Umbilical cord (tissue), 2 donors: Measurements from ENCODE around the gene SMARCB1. TPM values are rescaled to one million over a fixed set of nuclear protein-coding genes. Genes with fewer than 3 reads are reported as not detected.

Experiments used
- DNase-seq: peaks from one replicate; pipeline ENCODE4 v3.0.0-alpha.2; 2015; ENCODE audit warnings: low spot score
- total RNA-seq: library from RNA; depleted of rRNA; stranded (reverse); fragments of >200 nt; gene quantifications from one replicate; pipeline ENCODE4 v1.2.3, GENCODE V29; 2014; ENCODE audit warnings: low replicate concordance; ENCODE audit not compliant: insufficient read depth

SMARCB1 gene
- total RNA-seq, 1 donor from 2014 or later, result 8.9 TPM

GRCh38 chr22:23878219-23878618 is 91.5 kb downstream of the SMARCB1 start:
- DNase-seq, result no peak

DNA sequence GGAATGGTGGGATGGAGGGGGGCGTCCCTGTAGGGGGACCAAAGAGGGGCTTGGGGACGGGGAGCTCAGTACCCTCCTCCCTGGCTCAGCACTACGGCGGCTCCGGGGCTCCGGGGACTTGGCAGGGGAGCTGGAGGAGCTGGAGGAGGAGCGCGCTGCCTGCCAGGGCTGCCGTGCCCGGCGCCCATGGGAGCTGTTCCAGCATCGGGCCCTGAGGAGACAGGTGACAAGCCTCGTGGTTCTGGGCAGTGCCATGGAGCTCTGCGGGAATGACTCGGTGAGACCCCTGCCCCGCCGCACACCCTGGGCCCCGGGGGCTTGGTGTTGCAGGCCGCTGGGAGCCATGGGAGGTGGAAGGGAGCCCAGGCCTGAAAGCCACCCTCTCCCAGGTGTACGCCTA is 95.6 kb downstream of the SMARCB1 start:
- no peak for DNase-seq

DNA sequence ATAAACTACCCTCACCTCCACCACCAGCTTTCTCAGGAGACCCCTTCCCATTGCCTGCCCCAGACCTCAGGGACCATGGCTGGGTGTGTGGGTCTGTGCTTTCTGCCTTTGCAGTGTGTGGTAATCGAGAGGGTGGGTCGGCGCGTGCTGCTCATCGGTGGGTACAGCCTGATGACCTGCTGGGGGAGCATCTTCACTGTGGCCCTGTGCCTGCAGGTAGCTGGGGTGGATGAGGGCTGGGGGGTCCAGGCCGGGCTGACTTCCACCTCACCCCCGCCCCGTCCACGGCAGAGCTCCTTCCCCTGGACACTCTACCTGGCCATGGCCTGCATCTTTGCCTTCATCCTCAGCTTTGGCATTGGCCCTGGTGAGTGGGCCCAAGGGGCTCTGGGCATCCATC is 96.9 kb downstream of the SMARCB1 start:
- no peak for DNase-seq

DNA sequence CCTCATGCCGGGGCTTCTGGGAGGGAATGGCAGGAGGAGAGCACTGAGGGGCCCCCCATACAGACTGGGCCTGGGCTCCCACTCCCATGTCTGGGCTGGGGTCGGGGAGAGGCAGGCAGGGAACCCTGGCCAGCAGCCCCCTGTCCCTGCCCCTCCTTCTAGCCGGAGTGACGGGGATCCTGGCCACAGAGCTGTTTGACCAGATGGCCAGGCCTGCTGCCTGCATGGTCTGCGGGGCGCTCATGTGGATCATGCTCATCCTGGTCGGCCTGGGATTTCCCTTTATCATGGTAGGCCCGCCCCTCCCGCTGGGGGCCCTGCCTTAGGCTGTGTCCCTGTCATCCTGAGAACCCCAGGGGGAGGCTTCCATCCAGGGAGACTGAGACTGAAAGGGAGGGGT is 97.4 kb downstream of the SMARCB1 start:
- DNase-seq, result no peak

Other genes starting within 250 kb of the SMARCB1 start
- gene IGLL1, start 206.7 kb upstream of the SMARCB1 start, total RNA-seq, result not detected
- gene DRICH1, start 154.6 kb upstream of the SMARCB1 start, total RNA-seq, result not detected
- 3.1 TPM for gene RGL4, start 96.0 kb upstream of the SMARCB1 start, total RNA-seq
- 5.3 TPM for gene ZNF70, start 35.9 kb upstream of the SMARCB1 start, total RNA-seq
- gene VPREB3, start 32.5 kb upstream of the SMARCB1 start, total RNA-seq, result not detected
- gene C22orf15, start 24.0 kb upstream of the SMARCB1 start, total RNA-seq, result not detected
- not detected for gene CHCHD10, start 19.0 kb upstream of the SMARCB1 start, total RNA-seq
- gene MMP11, start 14.1 kb upstream of the SMARCB1 start, total RNA-seq, result 13.7 TPM
- not detected for gene DERL3, start 52.0 kb downstream of the SMARCB1 start, total RNA-seq
- gene SLC2A11, start 70.9 kb downstream of the SMARCB1 start, total RNA-seq, result 6.7 TPM
- 202 TPM for gene MIF, start 107.4 kb downstream of the SMARCB1 start, total RNA-seq
- 7.2 TPM for gene GSTT2B, start 174.2 kb downstream of the SMARCB1 start, total RNA-seq
- gene DDTL, start 179.9 kb downstream of the SMARCB1 start, total RNA-seq, result 3.6 TPM
- gene DDT, start 187.5 kb downstream of the SMARCB1 start, total RNA-seq, result 21.4 TPM
- gene GSTT2, start 193.2 kb downstream of the SMARCB1 start, total RNA-seq, result not detected
- gene GSTT4, start 218.5 kb downstream of the SMARCB1 start, total RNA-seq, result not detected
- gene CABIN1, start 224.3 kb downstream of the SMARCB1 start, total RNA-seq, result 65.0 TPM